ENCODE data around the gene CEP350. TPM values are rescaled to one million over a fixed set of nuclear protein-coding genes. Genes with fewer than 3 reads are reported as not detected.

Gene CEP350
- total RNA-seq (46.5 TPM), polyA plus RNA-seq (ENCODE audit: insufficient read depth, low read depth, low replicate concordance) (2.8 TPM)
- long read RNA-seq, donor 1 = 0 reads
- long read RNA-seq, donor 2 = 0 reads
- long read RNA-seq, donor 3 = 0 reads
- long read RNA-seq, donor 4 = 0 reads
- long read RNA-seq, donor 5 = 0 reads
- long read RNA-seq, donor 6 = 0 reads
- long read RNA-seq, donor 7, partial matches to known transcripts = 10 of 25 reads
- long read RNA-seq, donor 7, other reads (novel, unspliced or antisense) = 15 of 25 reads
- long read RNA-seq, donor 8 = 0 reads
- long read RNA-seq, donor 9 = 0 reads
- long read RNA-seq, donor 10 = 0 reads

DNA sequence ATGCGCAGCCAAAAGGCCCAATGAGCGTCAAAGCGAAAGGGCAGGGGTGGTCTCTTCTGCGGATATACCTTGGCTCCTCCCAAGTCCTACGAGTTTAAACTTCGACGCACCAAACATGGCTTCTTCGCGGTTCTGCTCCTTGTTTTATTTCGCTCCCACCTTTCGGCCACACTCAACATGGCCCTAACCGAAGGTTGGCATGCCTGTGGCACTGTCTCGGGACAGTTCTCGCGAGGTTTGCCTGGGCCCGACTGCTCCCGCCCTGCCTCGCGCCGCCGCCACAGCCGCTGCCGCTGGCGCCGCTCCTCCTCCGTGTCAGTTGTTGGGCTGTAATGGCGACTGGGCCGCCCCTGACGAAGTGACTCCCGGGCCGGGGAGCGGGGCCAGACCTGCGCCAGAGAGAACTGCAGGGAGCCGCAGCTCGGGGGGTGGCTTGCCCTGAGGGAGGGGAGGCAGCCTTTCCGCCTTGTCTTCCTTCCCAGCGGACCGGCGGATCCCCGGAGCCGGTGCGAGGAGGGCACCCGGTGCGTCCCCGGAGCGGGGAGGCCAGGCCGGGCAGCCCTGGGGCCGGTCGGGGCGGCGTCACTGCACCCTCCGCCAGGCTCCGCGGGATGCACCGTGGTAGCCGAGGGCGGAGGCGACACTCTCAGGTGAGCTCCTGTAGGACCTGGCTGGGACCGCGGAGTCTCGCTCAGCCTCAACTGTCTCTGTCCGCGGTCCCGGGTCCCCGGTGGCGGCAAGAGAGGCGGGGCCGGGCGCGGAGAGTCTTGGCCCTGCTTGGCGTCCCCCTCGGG lies at the start of gene CEP350:
Gene CEP350 (plus strand): TSS at position 318 of the 794 bp plus-strand sequence. CDS start 31,372 bp downstream, outside the sequence.
- FAIRE-seq = peak; percentile 73

GRCh38 chr1:179910934-179911333 lies 43.7 kb upstream of the CEP350 start:
- H3K36me3 ChIP-seq (ENCODE audit: control insufficient read depth in 2 of 3, insufficient read depth in 3 of 3, low read length in 3 of 3) = peaks cover 0 to 25% (median 4%) of the 10 kb centered on the region in 3 donors

More for the DNA sequence above, at the start of gene CEP350:
- Histone ChIP-seq H3K4me3 (ENCODE audit: low read length in 3 of 3) (peak within 1 kb of the TSS; percentile 91 to 99 (median 99)), H3K9ac (ENCODE audit: low read length in 3 of 3) (peak within 1 kb of the TSS; percentile 89 to 98 (median 95)), H3K9me3 (ENCODE audit: control insufficient read depth in 2 of 3, insufficient read depth in 1 of 3, low read length in 3 of 3) (no peaks in the 10 kb centered on the region), H3K27me3 (ENCODE audit: control insufficient read depth, insufficient read depth, low read length) (no peaks in the 10 kb centered on the region), H3K27ac (ENCODE audit: low read depth in 2 of 2, low read length in 2 of 2) (peak within 1 kb of the TSS; percentile 86 to 96), H3K4me1 (ENCODE audit: control insufficient read depth in 2 of 3, insufficient read depth in 2 of 3, low read depth in 1 of 3, low read length in 3 of 3) (peaks cover 0 to 5% (median 4%) of the 10 kb centered on the region in 3 donors), H3K36me3 (ENCODE audit: control insufficient read depth in 2 of 3, insufficient read depth in 3 of 3, low read length in 3 of 3) (no peaks in the 10 kb centered on the region)
- TF ChIP-seq, protein P1, sequence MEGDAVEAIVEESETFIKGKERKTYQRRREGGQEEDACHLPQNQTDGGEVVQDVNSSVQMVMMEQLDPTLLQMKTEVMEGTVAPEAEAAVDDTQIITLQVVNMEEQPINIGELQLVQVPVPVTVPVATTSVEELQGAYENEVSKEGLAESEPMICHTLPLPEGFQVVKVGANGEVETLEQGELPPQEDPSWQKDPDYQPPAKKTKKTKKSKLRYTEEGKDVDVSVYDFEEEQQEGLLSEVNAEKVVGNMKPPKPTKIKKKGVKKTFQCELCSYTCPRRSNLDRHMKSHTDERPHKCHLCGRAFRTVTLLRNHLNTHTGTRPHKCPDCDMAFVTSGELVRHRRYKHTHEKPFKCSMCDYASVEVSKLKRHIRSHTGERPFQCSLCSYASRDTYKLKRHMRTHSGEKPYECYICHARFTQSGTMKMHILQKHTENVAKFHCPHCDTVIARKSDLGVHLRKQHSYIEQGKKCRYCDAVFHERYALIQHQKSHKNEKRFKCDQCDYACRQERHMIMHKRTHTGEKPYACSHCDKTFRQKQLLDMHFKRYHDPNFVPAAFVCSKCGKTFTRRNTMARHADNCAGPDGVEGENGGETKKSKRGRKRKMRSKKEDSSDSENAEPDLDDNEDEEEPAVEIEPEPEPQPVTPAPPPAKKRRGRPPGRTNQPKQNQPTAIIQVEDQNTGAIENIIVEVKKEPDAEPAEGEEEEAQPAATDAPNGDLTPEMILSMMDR (IDR thresholded peaks at IDR 0.05; ENCODE audit: borderline replicate concordance, extremely low read depth, insufficient read depth) = peak; percentile 6
- intact Hi-C loops (cut with DNase I) = no loop called here
- DNase-seq = peak; percentile 99 to 100 (median 99)

GRCh38 chr1:179911812-179912211 lies 42.8 kb upstream of the CEP350 start:
- H3K4me3 ChIP-seq (ENCODE audit: low read length in 3 of 3) = no peak overlapping the region
- peak; percentile 15 for FAIRE-seq
- TF ChIP-seq, protein P1 (IDR thresholded peaks at IDR 0.05; ENCODE audit: borderline replicate concordance, extremely low read depth, insufficient read depth) = no peak

More at GRCh38 chr1:179910934-179911333, 43.7 kb upstream of the CEP350 start:
- FAIRE-seq (no peak), DNase-seq (no peak)
- Histone ChIP-seq H3K9me3 (ENCODE audit: control insufficient read depth in 2 of 3, insufficient read depth in 1 of 3, low read length in 3 of 3) (no peaks in the 10 kb centered on the region), H3K27me3 (ENCODE audit: control insufficient read depth, insufficient read depth, low read length) (no peaks in the 10 kb centered on the region), H3K4me3 (ENCODE audit: low read length in 3 of 3) (no peak overlapping the region), H3K27ac (ENCODE audit: low read depth in 2 of 2, low read length in 2 of 2) (no peak overlapping the region), H3K4me1 (ENCODE audit: control insufficient read depth in 2 of 3, insufficient read depth in 2 of 3, low read depth in 1 of 3, low read length in 3 of 3) (no peaks in the 10 kb centered on the region), H3K9ac (ENCODE audit: low read length in 3 of 3) (no peak overlapping the region)
- intact Hi-C loops (cut with DNase I) = no loop called here
- TF ChIP-seq, protein P1 (IDR thresholded peaks at IDR 0.05; ENCODE audit: borderline replicate concordance, extremely low read depth, insufficient read depth) = no peak

More at GRCh38 chr1:179911812-179912211, 42.8 kb upstream of the CEP350 start:
- Histone ChIP-seq H3K4me1 (ENCODE audit: control insufficient read depth in 2 of 3, insufficient read depth in 2 of 3, low read depth in 1 of 3, low read length in 3 of 3) (no peaks in the 10 kb centered on the region), H3K9ac (ENCODE audit: low read length in 3 of 3) (no peak overlapping the region), H3K27me3 (ENCODE audit: control insufficient read depth, insufficient read depth, low read length) (no peaks in the 10 kb centered on the region), H3K36me3 (ENCODE audit: control insufficient read depth in 2 of 3, insufficient read depth in 3 of 3, low read length in 3 of 3) (peaks cover 0 to 25% (median 4%) of the 10 kb centered on the region in 3 donors), H3K27ac (ENCODE audit: low read depth in 2 of 2, low read length in 2 of 2) (no peak overlapping the region), H3K9me3 (ENCODE audit: control insufficient read depth in 2 of 3, insufficient read depth in 1 of 3, low read length in 3 of 3) (no peaks in the 10 kb centered on the region)
- intact Hi-C loops (cut with DNase I) = no loop called here
- no peak for DNase-seq

All from kidney (tissue), 22 donors.